ENCODE data around the gene KBTBD12.

KBTBD12 gene

GRCh38 chr3:127933396-127933795 is 18.4 kb downstream of the KBTBD12 start:
- TF ChIP-seq CTCF (conservative IDR thresholded peaks at IDR 0.05), result no peak
- H3K27ac ChIP-seq, result no peak overlapping the region

- H3K27ac ChIP-seq, result no peak overlapping the region
- TF ChIP-seq CTCF (conservative IDR thresholded peaks at IDR 0.05), result no peak
Observed at GRCh38 chr3:127938800-127939199, 23.8 kb downstream of the KBTBD12 start.

GRCh38 chr3:127940116-127940515 is 25.1 kb downstream of the KBTBD12 start:
- TF ChIP-seq CTCF (conservative IDR thresholded peaks at IDR 0.05), result no peak
- H3K27ac ChIP-seq, result no peak overlapping the region

- no peak overlapping the region for H3K27ac ChIP-seq
- no peak for TF ChIP-seq CTCF (conservative IDR thresholded peaks at IDR 0.05)
Observed at GRCh38 chr3:127942613-127943012, 27.6 kb downstream of the KBTBD12 start.

- TF ChIP-seq CTCF (conservative IDR thresholded peaks at IDR 0.05), result no peak
- no peak overlapping the region for H3K27ac ChIP-seq
Observed at GRCh38 chr3:127948211-127948610, 33.2 kb downstream of the KBTBD12 start.

- no peak overlapping the region for H3K27ac ChIP-seq
- no peak for TF ChIP-seq CTCF (conservative IDR thresholded peaks at IDR 0.05)
Observed at GRCh38 chr3:127949446-127950055, 34.5 kb downstream of the KBTBD12 start.

GRCh38 chr3:127951276-127951675 is 36.2 kb downstream of the KBTBD12 start:
- TF ChIP-seq CTCF (conservative IDR thresholded peaks at IDR 0.05), result no peak
- H3K27ac ChIP-seq, result no peak overlapping the region
